IMR-90 (cell line): ENCODE measurements around the gene P2RY14. TPM values are rescaled to one million over a fixed set of nuclear protein-coding genes. Genes with fewer than 3 reads are reported as not detected.

Experiments
- ATAC-seq: fragments of 200-7000 bp; cut with Tn5 transposase; 2 replicates; pipeline ENCODE4 v1.9.1; 2020; ENCODE audit warnings: low read depth, mild to moderate bottlenecking, moderate library complexity
- BruUV-seq: library from RNA; stranded (reverse); fragments of 400-500 nt; replicated peaks from 2 replicates; lab custom pipeline; 2021; lab: Mats Ljungman, UMichigan
- CTCF ChIA-PET: fragments of 300-600 bp; formaldehyde crosslinking; extraction: SDS; loops from one replicate; lab custom pipeline; 2021; ENCODE audit warnings: antibody characterized with exemption; lab: Yijun Ruan, JAX
- POLR2A ChIA-PET: fragments of 300-600 bp; sonication (Branson Sonifier 250); formaldehyde crosslinking; loops from one replicate; lab custom pipeline; 2022; ENCODE audit warnings: antibody characterized with exemption; ENCODE audit not compliant: unreplicated experiment; lab: Charles Lee
- DNase-seq: peaks from one replicate; pipeline ENCODE4 v3.0.0; 2013
- H2AFZ ChIP-seq: replicated peaks from 2 replicates; pipeline ENCODE3; 2013; ENCODE audit warnings: low read length, mild to moderate bottlenecking; ENCODE audit not compliant: poor library complexity
- H2AK5ac ChIP-seq: 2 replicates; pipeline ENCODE4 v1.6.1; 2013; ENCODE audit warnings: low read depth, low read length, inconsistent platforms
- H2AK9ac ChIP-seq: replicated peaks from 2 replicates; pipeline ENCODE3; 2013; ENCODE audit warnings: mild to moderate bottlenecking, low read depth, low read length, moderate library complexity; ENCODE audit not compliant: poor library complexity
- H2BK120ac ChIP-seq: 2 replicates; pipeline ENCODE4 v1.6.1; 2013; ENCODE audit warnings: low read depth, low read length, inconsistent platforms
- H2BK15ac ChIP-seq: 3 replicates; pipeline ENCODE4 v1.6.1; 2013; ENCODE audit warnings: low read depth, low read length, inconsistent platforms
- H2BK20ac ChIP-seq: 2 replicates; pipeline ENCODE4 v1.6.1; 2013; ENCODE audit warnings: low read depth, mild to moderate bottlenecking, inconsistent platforms, low read length, moderate library complexity
- H2BK5ac ChIP-seq: 2 replicates; pipeline ENCODE4 v1.6.1; 2013; ENCODE audit warnings: mild to moderate bottlenecking, low read depth, low read length, inconsistent platforms; ENCODE audit not compliant: poor library complexity, severe bottlenecking
- H3K14ac ChIP-seq: replicated peaks from 2 replicates; pipeline ENCODE4 v1.6.1; 2013; ENCODE audit warnings: low read depth, low read length, inconsistent platforms
- H3K18ac ChIP-seq: 2 replicates; pipeline ENCODE4 v1.6.1; 2013; ENCODE audit warnings: low read depth, low read length, control low read depth
- H3K23ac ChIP-seq: 2 replicates; pipeline ENCODE4 v1.6.1; 2013; ENCODE audit warnings: low read depth, low read length, inconsistent platforms
- H3K27ac ChIP-seq: 2 replicates; pipeline ENCODE4 v1.5.1; 2013; ENCODE audit warnings: mild to moderate bottlenecking, control low read depth, low read length; ENCODE audit not compliant: insufficient read depth
- H3K27me3 ChIP-seq: 2 replicates; pipeline ENCODE4 v1.6.1; 2013; ENCODE audit warnings: low read length; ENCODE audit not compliant: control insufficient read depth, insufficient read depth
- H3K36me3 ChIP-seq: 2 replicates; pipeline ENCODE4 v1.6.1; 2013; ENCODE audit warnings: low read length, mixed read lengths; ENCODE audit not compliant: control insufficient read depth, insufficient read depth
- H3K4ac ChIP-seq: 2 replicates; pipeline ENCODE4 v1.6.1; 2013; ENCODE audit warnings: low read depth, low read length, inconsistent platforms
- H3K4me1 ChIP-seq: 2 replicates; pipeline ENCODE4 v1.6.1; 2013; ENCODE audit warnings: low read length, mixed read lengths; ENCODE audit not compliant: control insufficient read depth, insufficient read depth
- H3K4me2 ChIP-seq: 2 replicates; pipeline ENCODE4 v1.6.1; 2013; ENCODE audit warnings: low read depth, mild to moderate bottlenecking, control low read depth, low read length, moderate library complexity
- H3K4me3 ChIP-seq: 2 replicates; pipeline ENCODE4 v1.5.1; 2013; ENCODE audit warnings: low read depth, mild to moderate bottlenecking, control low read depth, low read length, moderate library complexity; ENCODE audit not compliant: insufficient read depth
- H3K56ac ChIP-seq: 2 replicates; pipeline ENCODE4 v1.6.1; 2013; ENCODE audit warnings: low read length, inconsistent platforms; ENCODE audit not compliant: insufficient read depth; ENCODE audit errors: extremely low read depth
- H3K79me1 ChIP-seq, 2 experiments: 2 replicates each; pipeline ENCODE4 v1.6.1; 2013; ENCODE audit warnings: low read length in 2 of 2, inconsistent platforms in 1 of 2, low read depth in 1 of 2
- H3K9ac ChIP-seq: 2 replicates; pipeline ENCODE4 v1.6.1; 2013; ENCODE audit warnings: low read depth, low read length, control low read depth
- H3K9me1 ChIP-seq: 2 replicates; pipeline ENCODE4 v1.6.1; 2013; ENCODE audit warnings: low read length, inconsistent platforms; ENCODE audit not compliant: insufficient read depth
- H3K9me3 ChIP-seq: 2 replicates; pipeline ENCODE4 v1.6.1; 2013; ENCODE audit warnings: low read length; ENCODE audit not compliant: control insufficient read depth, insufficient read depth
- H4K20me1 ChIP-seq: 2 replicates; pipeline ENCODE4 v1.6.1; 2013; ENCODE audit warnings: low read length, inconsistent platforms; ENCODE audit not compliant: insufficient read depth
- H4K5ac ChIP-seq: 2 replicates; pipeline ENCODE4 v1.6.1; 2013; ENCODE audit warnings: mild to moderate bottlenecking, low read depth, low read length, control low read depth
- H4K8ac ChIP-seq, 2 experiments: 2 replicates each; pipeline ENCODE4 v1.6.1; 2013; ENCODE audit warnings: low read depth in 2 of 2, low read length in 2 of 2, control low read depth in 1 of 2, inconsistent platforms in 1 of 2
- H4K91ac ChIP-seq: 2 replicates; pipeline ENCODE4 v1.6.1; 2013; ENCODE audit warnings: low read depth, low read length, inconsistent platforms; ENCODE audit not compliant: insufficient read depth
- BHLHE40 ChIP-seq: fragments of 150-350 bp; IDR thresholded peaks from 2 replicates; pipeline ENCODE4 v1.6.1; 2016; ENCODE audit warnings: mild to moderate bottlenecking, low read depth, low read length
- MAFK ChIP-seq: IDR thresholded peaks from 2 replicates; pipeline ENCODE4 v1.6.1; 2012; ENCODE audit warnings: low read depth, low read length, improper control_type of control experiment
- MXI1 ChIP-seq: IDR thresholded peaks from 2 replicates; pipeline ENCODE4 v1.6.1; 2012; ENCODE audit warnings: low read depth, mild to moderate bottlenecking, low read length, moderate library complexity, borderline replicate concordance
- POLR2A ChIP-seq: IDR thresholded peaks from 2 replicates; pipeline ENCODE4 v1.6.1; 2012; ENCODE audit warnings: mild to moderate bottlenecking, low read depth, low read length
- RAD21 ChIP-seq: IDR thresholded peaks from 2 replicates; pipeline ENCODE4 v1.6.1; 2012; ENCODE audit warnings: low read length, improper control_type of control experiment
- RFX5 ChIP-seq: IDR thresholded peaks from 2 replicates; pipeline ENCODE4 v1.8.0; 2012; ENCODE audit warnings: low read depth, mild to moderate bottlenecking, low read length, moderate library complexity
- dilution Hi-C: fragments of 300-500 bp; cut with HindIII; formaldehyde crosslinking; loops from one replicate; pipeline ENCODE4 v1.14.3; 2018; ENCODE audit warnings: low sequenced_read_pairs; ENCODE audit not compliant: unreplicated experiment
- in situ Hi-C: fragments of 300-500 bp; cut with MboI; formaldehyde crosslinking; loops from 3 replicates; pipeline ENCODE4 v1.14.3; 2019; ENCODE audit warnings: low sequenced_read_pairs, inconsistent platforms, mixed read lengths
- intact Hi-C: fragments of 100-400 bp; cut with micrococcal nuclease; formaldehyde crosslinking; loops from 2 replicates; pipeline ENCODE4 v1.10.0; 2022
- polyA plus RNA-seq, 3 experiments: library from polyadenylated mRNA; depleted of rRNA; stranded (reverse); fragments of >200 nt; gene quantifications; 2 replicates each; pipeline ENCODE4 v1.2.3, GENCODE V29; 2012; ENCODE audit warnings: low replicate concordance in 1 of 3
- total RNA-seq: library from RNA; depleted of rRNA; stranded (reverse); fragments of >200 nt; gene quantifications from 2 replicates; pipeline ENCODE4 v1.2.3, GENCODE V29; 2012

The P2RY14 gene
- total and polyA plus RNA-seq, 2 of the 4 experiments (the other 2 are of a cell fraction) = not detected

GRCh38 chr3:151318313-151318712, 40.0 kb upstream of the P2RY14 start:
- DNase-seq = peak; percentile 67
- H3K4ac ChIP-seq = no peak overlapping the region
- H4K5ac ChIP-seq = no peak overlapping the region
- H3K9ac ChIP-seq = no peak overlapping the region
- BruUV-seq = no TSS peak
- POLR2A ChIA-PET = no interaction called here
- no peak overlapping the region for H3K23ac ChIP-seq
- no peak overlapping the region for H2BK5ac ChIP-seq
- peaks cover 6% of the 10 kb centered on the region; the same call in 1 of the 2 replicates for H3K9me1 ChIP-seq
- H2BK15ac ChIP-seq = no peak overlapping the region
- no peak overlapping the region for H2BK20ac ChIP-seq
- no peaks in the 10 kb centered on the region for H3K36me3 ChIP-seq
- H4K20me1 ChIP-seq = no peaks in the 10 kb centered on the region
- H3K27me3 ChIP-seq = no peaks in the 10 kb centered on the region
- H3K4me2 ChIP-seq = no peak overlapping the region
- no peak overlapping the region for H2AK5ac ChIP-seq
- no peak overlapping the region for H4K8ac ChIP-seq
- TF ChIP-seq MAFK (no peak), RAD21 (no peak), RFX5 (no peak), MXI1 (no peak), BHLHE40 (no peak), POLR2A (no peak)
- H3K56ac ChIP-seq = no peak overlapping the region
- no peak overlapping the region for H2AFZ ChIP-seq
- H3K27ac ChIP-seq = no peak overlapping the region; the same call in 1 of the 2 replicates
- no peak overlapping the region; the same call in 1 of the 2 replicates for H3K18ac ChIP-seq
- CTCF ChIA-PET = interaction anchor here (0.7 to 1.1 kb wide), 3 partner anchors 10 to 25 kb away, joined by 4 to 5 read pairs (median 4); no protein-coding TSS in a partner anchor
- peak; percentile 21; the same call in 1 of the 2 replicates for ATAC-seq
- intact Hi-C loops (no loop called here), in situ Hi-C loops (no loop called here), dilution Hi-C loops (no loop called here)
- no peak overlapping the region for H3K14ac ChIP-seq
- H2BK120ac ChIP-seq = no peak overlapping the region
- H3K4me1 ChIP-seq = peaks cover 14% of the 10 kb centered on the region
- H3K79me1 ChIP-seq = no peaks in the 10 kb centered on the region
- no peak overlapping the region for H3K4me3 ChIP-seq
- no peak overlapping the region for H2AK9ac ChIP-seq
- H4K91ac ChIP-seq = no peak overlapping the region
- peaks cover 5% of the 10 kb centered on the region for H3K9me3 ChIP-seq
